Adrenal gland (tissue), 12 donors: Measurements from ENCODE around the gene THBS3. TPM values are rescaled to one million over a fixed set of nuclear protein-coding genes. Genes with fewer than 3 reads are reported as not detected.
"Not testable (repeated sequence)": the region's sequence is repeated elsewhere in the genome, so short reads cannot be mapped to it uniquely, and the experiment has no call there.

Experiments used
- DNase-seq, 7 donors: peaks; one replicate each; pipeline ENCODE4 v3.0.0-alpha.2; 2019 to 2020
- H3K27ac ChIP-seq, 5 donors: fragments of 200-600 bp; sonication (generic) in 4 of 5; 1 replicate in 3 of 5; 2 replicates in 2 of 5; pipeline versions ENCODE4 v1.5.1 to v1.8.0; 2016 to 2020; ENCODE audit warnings: mild to moderate bottlenecking in 1 of 5
- H3K27me3 ChIP-seq: fragments of 200-600 bp; 2 replicates; pipeline ENCODE4 v1.8.0; 2021
- H3K36me3 ChIP-seq, 2 donors: fragments of 200-600 bp; replicated peaks in 1 of 2; 1 replicate in 1 of 2; 2 replicates in 1 of 2; pipeline versions ENCODE4 v1.5.1 to v1.8.0; 2018 to 2022
- H3K4me1 ChIP-seq, 2 donors: fragments of 200-600 bp; replicated peaks in 1 of 2; 1 replicate in 1 of 2; 2 replicates in 1 of 2; pipeline versions ENCODE4 v1.5.1 to v1.8.0; 2018 to 2021
- H3K4me3 ChIP-seq, 4 donors: fragments of 200-600 bp; sonication (generic) in 3 of 4; one replicate each; pipeline ENCODE4 v1.5.1; 2016 to 2018
- H3K9me3 ChIP-seq, 3 donors: fragments of 200-600 bp; sonication (generic) in 1 of 3; replicated peaks in 1 of 3; 1 replicate in 2 of 3; 2 replicates in 1 of 3; pipeline versions ENCODE4 v1.5.1 to v1.8.0; 2016 to 2021
- POLR2A ChIP-seq, 2 donors: fragments of 450-650 bp; IDR thresholded peaks; one replicate each; pipeline ENCODE4 v1.6.1; 2017; ENCODE audit warnings: antibody characterized with exemption in 2 of 2, mild to moderate bottlenecking in 2 of 2, moderate library complexity in 1 of 2
- WGBS, 4 donors: extraction: QIAGEN DNeasy Blood & Tissue Kit in 2 of 4; methylation state at CpG; one replicate each; pipeline versions ENCODE4 v1.1.5 to v1.1.7; 2013 to 2017; 5-methylcytosine and 5-hydroxymethylcytosine counted together
- intact Hi-C, 2 donors: fragments of 100-400 bp; cut with DNase I; formaldehyde crosslinking; loops; one replicate each; pipeline versions ENCODE4 v1.14.1 to v1.15.0; 2022 to 2023
- polyA plus RNA-seq, 3 donors: library from polyadenylated mRNA; stranded (reverse); fragments of 200-250 nt in 2 of 3; fragments of 350-450 nt in 1 of 3; fragmentation: Illumina TruSeq in 1 of 3; extraction: RNeasy Lipid Tissue Mini Kit (QIAGEN cat#74804) in 1 of 3; gene quantifications; one replicate each; pipeline ENCODE4 v1.2.3, GENCODE V29; 2013 to 2014
- total RNA-seq, 9 donors: library from RNA; depleted of rRNA in 4 of 9; stranded (reverse); fragments of >200 nt in 4 of 9; fragments of 120-200 nt in 1 of 9; fragmentation: NEBNext Ultra II Directional in 1 of 9; extraction: Animal tissue kit (Norgen Biotek cat#: 25700) in 1 of 9; gene quantifications; one replicate each; pipeline versions ENCODE4 v1.1.0 to v1.2.4, GENCODE V29; 2013 to 2023
- TF ChIP-seq, protein P1 (sequence below), 6 experiments: fragments of 450-650 bp in 4 of 6; fragments of 200-600 bp in 2 of 6; sonication (generic) in 1 of 6; IDR thresholded peaks; 1 replicate in 5 of 6; 2 replicates in 1 of 6; pipeline versions ENCODE4 v1.5.1 to v1.8.0; 2016 to 2021; ENCODE audit warnings: antibody characterized with exemption in 6 of 6, mild to moderate bottlenecking in 2 of 6, moderate library complexity in 1 of 6
- donor health status: healthy with polysubstance abuse.
- donor health status: Bipolar disorder and iron deficiency.
- donor health status: DM: yes; HTN: yes; CAD: no.
- donor health status: DM: no; HTN: no; CAD: no.
- donor health status: DM: no; HTN: no; CAD: no.
- donor health status: DM: yes; HTN: yes; CAD: no.

THBS3 gene
- total and polyA plus RNA-seq, 12 donors = 7.1 to 147 (median 16.7) TPM

DNA sequence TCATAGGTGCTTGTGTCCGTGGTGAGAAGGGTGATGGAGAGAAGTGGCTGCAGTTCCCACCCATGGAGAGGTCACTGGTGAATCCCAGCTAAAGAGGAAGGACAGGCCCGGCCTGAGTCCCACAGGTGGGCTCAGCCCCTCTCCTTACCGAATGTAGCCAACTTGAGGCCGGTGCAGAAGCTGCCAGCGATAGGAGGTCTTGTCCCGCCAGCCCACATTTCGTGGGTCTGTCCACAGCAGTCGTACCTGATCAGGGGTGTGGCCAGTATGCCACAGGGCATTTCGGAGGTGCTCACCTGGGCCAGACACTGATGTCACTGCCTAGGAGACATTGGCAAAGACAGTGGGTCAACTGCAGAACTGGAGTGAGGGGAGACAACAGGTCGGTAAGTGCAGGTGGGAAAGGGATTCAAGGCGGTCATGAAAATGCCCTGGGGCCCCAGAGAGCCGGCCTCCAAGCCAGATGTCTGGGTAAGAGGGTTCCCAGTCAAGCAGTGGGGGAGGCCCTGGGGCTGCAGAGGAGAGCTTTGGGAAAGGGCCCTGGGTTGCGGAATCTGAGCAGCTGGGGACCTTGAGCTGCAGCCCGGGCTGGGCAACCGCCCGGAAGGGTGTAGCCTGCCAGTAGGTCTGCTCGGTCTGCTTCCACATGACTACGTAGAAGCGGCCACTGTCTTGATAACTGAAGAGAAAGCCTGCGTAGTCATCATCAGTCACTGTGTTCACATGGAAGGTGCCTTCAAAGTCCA, 10.6 kb downstream of the THBS3 start:
- Histone ChIP-seq H3K4me3 (no peak overlapping the region), H3K36me3 (no peaks in the 10 kb centered on the region), H3K9me3 (no peaks in the 10 kb centered on the region), H3K27me3 (no peaks in the 10 kb centered on the region), H3K27ac (peak overlapping the region; percentile 70 to 91 (median 81)), H3K4me1 (peaks cover 26 to 45% of the 10 kb centered on the region in 2 donors)
- WGBS, 4 donors = 59 to 71% (median 68%) methylated on average over 18 to 20 of the region's 20 CpGs
- TF ChIP-seq, protein P1, sequence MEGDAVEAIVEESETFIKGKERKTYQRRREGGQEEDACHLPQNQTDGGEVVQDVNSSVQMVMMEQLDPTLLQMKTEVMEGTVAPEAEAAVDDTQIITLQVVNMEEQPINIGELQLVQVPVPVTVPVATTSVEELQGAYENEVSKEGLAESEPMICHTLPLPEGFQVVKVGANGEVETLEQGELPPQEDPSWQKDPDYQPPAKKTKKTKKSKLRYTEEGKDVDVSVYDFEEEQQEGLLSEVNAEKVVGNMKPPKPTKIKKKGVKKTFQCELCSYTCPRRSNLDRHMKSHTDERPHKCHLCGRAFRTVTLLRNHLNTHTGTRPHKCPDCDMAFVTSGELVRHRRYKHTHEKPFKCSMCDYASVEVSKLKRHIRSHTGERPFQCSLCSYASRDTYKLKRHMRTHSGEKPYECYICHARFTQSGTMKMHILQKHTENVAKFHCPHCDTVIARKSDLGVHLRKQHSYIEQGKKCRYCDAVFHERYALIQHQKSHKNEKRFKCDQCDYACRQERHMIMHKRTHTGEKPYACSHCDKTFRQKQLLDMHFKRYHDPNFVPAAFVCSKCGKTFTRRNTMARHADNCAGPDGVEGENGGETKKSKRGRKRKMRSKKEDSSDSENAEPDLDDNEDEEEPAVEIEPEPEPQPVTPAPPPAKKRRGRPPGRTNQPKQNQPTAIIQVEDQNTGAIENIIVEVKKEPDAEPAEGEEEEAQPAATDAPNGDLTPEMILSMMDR (IDR thresholded peaks at IDR 0.05) = no peak
- TF ChIP-seq POLR2A (IDR thresholded peaks at IDR 0.05) = peak in 1 of 2 donors; percentile 56
- peak; percentile 83 to 96 (median 94) for DNase-seq
- intact Hi-C loops = no loop called here

DNA sequence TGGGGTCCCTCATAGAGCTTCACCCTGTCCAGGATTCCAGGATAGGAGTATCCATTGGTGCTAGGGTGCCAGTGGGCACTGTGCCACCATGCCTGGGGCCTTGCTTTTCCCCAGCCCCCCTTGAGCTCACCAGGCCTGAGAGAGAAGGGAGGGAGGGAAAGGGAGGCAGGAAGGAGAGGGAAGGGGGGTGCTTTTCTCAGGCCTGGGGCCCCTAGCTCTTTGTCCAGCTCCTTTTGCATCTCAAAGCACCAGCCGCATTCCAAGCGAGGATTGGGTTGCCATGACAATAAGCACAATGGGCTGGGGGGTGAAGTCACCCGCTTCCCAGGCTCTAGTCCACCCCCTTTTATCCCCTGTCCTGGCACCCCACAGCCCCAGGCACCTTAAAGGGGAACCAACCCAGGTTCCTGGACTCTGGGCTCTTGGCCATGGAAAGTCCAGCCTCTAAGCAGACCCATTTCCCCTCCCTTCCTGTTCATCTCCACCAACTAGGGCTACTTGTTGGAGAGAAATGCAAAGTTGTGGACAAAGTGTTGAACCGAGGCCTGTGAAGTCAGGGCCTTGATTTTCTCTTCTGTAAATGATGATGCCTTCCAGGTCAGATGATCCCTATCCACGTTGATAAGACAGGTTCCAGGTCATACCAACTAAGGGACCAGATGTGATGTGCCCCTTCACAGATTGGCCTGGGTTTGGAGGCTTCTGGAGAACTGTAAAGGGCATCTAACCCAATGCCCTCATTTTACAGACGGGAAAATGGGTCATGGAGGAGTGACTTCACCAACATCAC, 11.4 kb downstream of the THBS3 start:
- no peaks in the 10 kb centered on the region for H3K27me3 ChIP-seq
- peaks cover 26 to 45% of the 10 kb centered on the region in 2 donors for H3K4me1 ChIP-seq
- WGBS, 4 donors = 68 to 78% (median 71%) methylated on average over 6 of the region's 6 CpGs
- DNase-seq = no peak
- TF ChIP-seq, protein P1 (IDR thresholded peaks at IDR 0.05) = no peak
- TF ChIP-seq POLR2A (IDR thresholded peaks at IDR 0.05) = no peak
- no peak overlapping the region for H3K4me3 ChIP-seq
- H3K9me3 ChIP-seq = no peaks in the 10 kb centered on the region
- H3K27ac ChIP-seq = peak overlapping the region; percentile 65 to 91 (median 81)
- intact Hi-C loops = no loop called here
- H3K36me3 ChIP-seq = no peaks in the 10 kb centered on the region

DNA sequence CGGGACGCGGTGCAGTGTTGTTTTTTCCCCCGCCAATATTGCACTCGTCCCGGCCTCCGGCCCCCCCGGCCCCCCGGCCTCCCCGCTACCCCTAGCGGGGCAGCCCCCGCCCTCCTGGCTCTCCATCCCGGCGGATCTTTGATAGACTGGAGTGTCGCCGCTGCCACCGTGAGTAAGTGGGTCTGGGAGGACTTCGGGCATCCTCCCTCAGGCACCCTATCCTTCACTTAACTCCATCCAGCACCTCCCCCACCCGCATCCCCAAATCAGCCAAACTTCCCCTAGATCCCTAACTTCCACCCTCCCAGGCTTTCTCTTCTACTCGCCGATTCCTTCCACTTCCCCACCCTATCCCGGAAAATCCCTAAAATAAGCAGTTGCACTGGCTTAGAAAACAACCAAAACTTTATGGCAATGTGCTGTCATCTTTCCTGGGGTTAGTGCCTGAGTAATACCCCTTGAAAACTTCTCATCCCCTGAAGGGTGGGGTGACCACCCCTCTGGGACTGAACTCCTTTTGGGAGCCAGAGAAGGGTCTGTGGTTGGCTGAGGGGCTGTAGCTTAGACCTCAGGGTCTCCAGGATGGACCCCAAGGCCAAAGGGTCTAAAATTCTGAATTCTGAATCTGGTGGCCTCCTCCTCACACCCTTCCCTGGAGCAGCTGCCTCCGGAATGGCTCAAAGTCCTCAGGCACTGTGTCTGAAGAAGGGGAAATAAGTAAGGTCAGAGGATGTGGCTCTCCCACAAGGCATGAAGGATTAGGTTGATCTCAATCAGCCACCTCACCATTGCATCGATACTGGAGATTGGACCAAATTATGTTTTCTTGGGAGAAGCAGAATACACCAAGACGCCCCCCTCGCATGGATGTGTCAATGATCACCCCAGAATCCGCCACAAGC, 12.2 kb downstream of the THBS3 start:
- no peak for TF ChIP-seq POLR2A (IDR thresholded peaks at IDR 0.05)
- TF ChIP-seq, protein P1 (IDR thresholded peaks at IDR 0.05) = no peak
- 24 to 30% (median 28%) methylated on average over 8 to 27 of the region's 27 CpGs for WGBS, 4 donors
- Histone ChIP-seq H3K4me3 (peak overlapping the region in 2 of 4 donors; percentile 14 to 59), H3K4me1 (peaks cover 26 to 45% of the 10 kb centered on the region in 2 donors), H3K36me3 (no peaks in the 10 kb centered on the region), H3K27ac (peak overlapping the region in 4 of 5 donors; percentile 45 to 91 (median 73)), H3K27me3 (no peaks in the 10 kb centered on the region), H3K9me3 (no peaks in the 10 kb centered on the region)
- intact Hi-C loops = no loop called here
- peak in 3 of 7 donors; percentile 21 to 44 (median 43) for DNase-seq

DNA sequence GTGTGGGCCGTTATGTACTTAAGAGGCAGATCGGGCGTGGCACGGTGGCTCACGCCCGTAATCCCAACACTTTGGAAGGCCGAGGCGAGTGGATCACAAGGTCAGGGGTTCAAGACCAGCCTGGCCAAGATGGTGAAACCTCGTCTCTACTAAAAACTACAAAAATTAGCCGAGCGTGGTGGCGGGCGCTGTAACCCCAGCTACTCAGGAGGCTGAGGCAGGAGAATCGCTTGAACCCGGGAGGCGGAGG, 13.8 kb downstream of the THBS3 start:
- H3K27me3 ChIP-seq, intact Hi-C loops, DNase-seq, H3K36me3 ChIP-seq, H3K9me3 ChIP-seq: not testable (repeated sequence)
- peaks cover 26 to 45% of the 10 kb centered on the region in 2 donors for H3K4me1 ChIP-seq
- H3K4me3 ChIP-seq = peak overlapping the region in 3 of 4 donors; percentile 1 to 59 (median 25)
- H3K27ac ChIP-seq = peak overlapping the region in 4 of 5 donors; percentile 60 to 91 (median 73)
- 6 to 14% (median 10%) methylated on average over 9 to 16 of the region's 16 CpGs for WGBS, 4 donors
